CD14-positive monocyte (primary cell): ENCODE data around the gene SLC12A9. TPM values are rescaled to one million over a fixed set of nuclear protein-coding genes. Genes with fewer than 3 reads are reported as not detected.
"Not testable (repeated sequence)": the region's sequence is repeated elsewhere in the genome, so short reads cannot be mapped to it uniquely, and the experiment has no call there.

Source experiments
- DNase-seq, 3 donors: peaks; one replicate each; pipeline ENCODE4 v3.0.0-alpha.2; 2011 to 2022
- H2AFZ ChIP-seq: 2 replicates; pipeline ENCODE4 v1.6.0; 2012; ENCODE audit warnings: mild to moderate bottlenecking, low read depth, low read length, inconsistent platforms; ENCODE audit not compliant: insufficient read depth, poor library complexity, severe bottlenecking
- H3K27ac ChIP-seq, 2 donors: 1 replicate in 1 of 2; 2 replicates in 1 of 2; pipeline ENCODE4 v1.5.1; 2012 to 2013; ENCODE audit warnings: low read length in 2 of 2, control low read depth in 1 of 2, inconsistent platforms in 1 of 2, low read depth in 1 of 2, mild to moderate bottlenecking in 1 of 2
- H3K27me3 ChIP-seq, 2 donors: one replicate each; pipeline versions ENCODE4 v1.6.0 to v1.6.1; 2011 to 2013; ENCODE audit warnings: low read length in 2 of 2; ENCODE audit not compliant: control insufficient read depth in 2 of 2, insufficient read depth in 2 of 2
- H3K36me3 ChIP-seq, 2 donors: replicated peaks in 1 of 2; 1 replicate in 1 of 2; 2 replicates in 1 of 2; pipeline versions ENCODE4 v1.5.1 to v1.6.1; 2012 to 2013; ENCODE audit warnings: low read length in 2 of 2, control low read depth in 1 of 2, inconsistent platforms in 1 of 2, mild to moderate bottlenecking in 1 of 2; ENCODE audit not compliant: insufficient read depth in 2 of 2, control insufficient read depth in 1 of 2
- H3K4me1 ChIP-seq, 2 donors: 1 replicate in 1 of 2; 2 replicates in 1 of 2; pipeline versions ENCODE4 v1.5.1 to v1.6.1; 2012 to 2013; ENCODE audit warnings: low read length in 2 of 2, control low read depth in 1 of 2, inconsistent platforms in 1 of 2, mild to moderate bottlenecking in 1 of 2, moderate library complexity in 1 of 2; ENCODE audit not compliant: insufficient read depth in 2 of 2, control insufficient read depth in 1 of 2
- H3K4me2 ChIP-seq: replicated peaks from 2 replicates; pipeline ENCODE3; 2012; ENCODE audit warnings: low read length, moderate library complexity, mild to moderate bottlenecking; ENCODE audit not compliant: poor library complexity, severe bottlenecking; ENCODE audit errors: extremely low read depth
- H3K4me3 ChIP-seq, 3 experiments: fragments of 200-600 bp in 1 of 3; sonication (generic) in 1 of 3; replicated peaks in 1 of 3; 1 replicate in 2 of 3; 2 replicates in 1 of 3; pipeline ENCODE4 v1.5.1; 2011 to 2013; ENCODE audit warnings: low read length in 3 of 3, mild to moderate bottlenecking in 3 of 3, control low read depth in 2 of 3, low read depth in 2 of 3, inconsistent platforms in 1 of 3, moderate library complexity in 1 of 3
- H3K79me2 ChIP-seq: 2 replicates; pipeline ENCODE4 v1.6.0; 2012; ENCODE audit warnings: mild to moderate bottlenecking, control low read depth, inconsistent platforms, low read length, moderate library complexity; ENCODE audit not compliant: insufficient read depth
- H3K9ac ChIP-seq: 2 replicates; pipeline ENCODE4 v1.6.0; 2017; ENCODE audit warnings: low read length, mild to moderate bottlenecking; ENCODE audit not compliant: insufficient read depth, poor library complexity, severe bottlenecking
- H3K9me3 ChIP-seq, 2 donors: replicated peaks in 1 of 2; 1 replicate in 1 of 2; 2 replicates in 1 of 2; pipeline versions ENCODE4 v1.5.1 to v1.6.1; 2012 to 2013; ENCODE audit warnings: low read length in 2 of 2, control low read depth in 1 of 2; ENCODE audit not compliant: control insufficient read depth in 1 of 2, insufficient read depth in 1 of 2
- H4K20me1 ChIP-seq: 2 replicates; pipeline ENCODE4 v1.6.0; 2012; ENCODE audit warnings: mild to moderate bottlenecking, low read length, control low read depth, moderate library complexity; ENCODE audit not compliant: insufficient read depth
- H3K27ac Mint-ChIP-seq, 7 donors: one replicate each; pipeline ENCODE4 v1.8.0; 2020; ENCODE audit warnings: mild to moderate bottlenecking in 7 of 7, mixed read lengths in 7 of 7, moderate library complexity in 6 of 7, inconsistent platforms in 2 of 7
- H3K27me3 Mint-ChIP-seq, 3 donors: one replicate each; pipeline ENCODE4 v1.8.0; 2021 to 2022; ENCODE audit warnings: low read depth in 3 of 3, mild to moderate bottlenecking in 3 of 3, mixed read lengths in 3 of 3, moderate library complexity in 3 of 3, inconsistent platforms in 1 of 3
- H3K36me3 Mint-ChIP-seq, 2 donors: one replicate each; pipeline ENCODE4 v1.8.0; 2020; ENCODE audit warnings: mixed read lengths in 2 of 2, inconsistent platforms in 1 of 2, mild to moderate bottlenecking in 1 of 2
- H3K4me1 Mint-ChIP-seq: one replicate; pipeline ENCODE4 v1.8.0; 2020; ENCODE audit warnings: mild to moderate bottlenecking, mixed read lengths
- H3K4me3 Mint-ChIP-seq, 2 donors: one replicate each; pipeline ENCODE4 v1.8.0; 2020; ENCODE audit warnings: mild to moderate bottlenecking in 2 of 2, mixed read lengths in 2 of 2, moderate library complexity in 1 of 2
- H3K9me3 Mint-ChIP-seq, 7 donors: one replicate each; pipeline ENCODE4 v1.8.0; 2020 to 2022; ENCODE audit warnings: mixed read lengths in 7 of 7, mild to moderate bottlenecking in 6 of 7, moderate library complexity in 6 of 7, inconsistent platforms in 2 of 7
- CTCF ChIP-seq: fragments of 200-600 bp; IDR thresholded peaks from one replicate; pipeline ENCODE4 v1.8.0; 2022; ENCODE audit warnings: antibody characterized with exemption, mild to moderate bottlenecking
- WGBS: methylation state at CpG from one replicate; pipeline ENCODE4 v1.1.5; 2013; ENCODE audit warnings: missing lambda C conversion rate; ENCODE audit not compliant: insufficient coverage; 5-methylcytosine and 5-hydroxymethylcytosine counted together
- intact Hi-C, 2 donors: fragments of 100-400 bp; cut with micrococcal nuclease; formaldehyde crosslinking; loops; one replicate each; pipeline versions ENCODE4 v1.15.0 to v1.15.1; 2023
- polyA plus RNA-seq, 3 donors: library from polyadenylated mRNA; depleted of rRNA in 1 of 3; unstranded in 2 of 3; stranded (reverse) in 1 of 3; fragments of 300-500 nt in 2 of 3; fragments of >200 nt in 1 of 3; fragmentation: Illumina TruSeq in 2 of 3; gene quantifications; 1 replicate in 2 of 3; 2 replicates in 1 of 3; pipeline ENCODE4 v1.2.3, GENCODE V29; 2012 to 2021

Gene SLC12A9
- polyA plus RNA-seq, 3 donors: 18.8 to 119 (median 19.3) TPM

- peaks cover 0 to 2% of the 10 kb centered on the region in 2 donors for H3K27me3 ChIP-seq
- no peaks in the 10 kb centered on the region for H3K9me3 ChIP-seq
- H3K4me3 ChIP-seq: no peak overlapping the region
- Mint-ChIP-seq H3K4me3 (no peak overlapping the region), H3K27ac (peak overlapping the region in 2 of 7 donors; percentile 4 to 33), H3K36me3 (peaks cover 41 to 42% of the 10 kb centered on the region in 2 donors), H3K9me3 (peaks cover 0 to 3% (median 0%) of the 10 kb centered on the region in 7 donors), H3K4me1 (peaks cover 28% of the 10 kb centered on the region), H3K27me3 (peaks cover 7 to 15% (median 14%) of the 10 kb centered on the region in 3 donors)
- H3K9ac ChIP-seq: no peak overlapping the region
- H3K4me2 ChIP-seq: no peak overlapping the region
- no peaks in the 10 kb centered on the region for H3K79me2 ChIP-seq
- peaks cover 21 to 26% of the 10 kb centered on the region in 2 donors for H3K4me1 ChIP-seq
- intact Hi-C loops: no loop called here
- no peak overlapping the region for H2AFZ ChIP-seq
- peaks cover 6 to 41% of the 10 kb centered on the region in 2 donors for H3K36me3 ChIP-seq
- over 99% methylated on average over 17 of the region's 22 CpGs for WGBS
- H4K20me1 ChIP-seq: no peaks in the 10 kb centered on the region
- no peak for TF ChIP-seq CTCF
- DNase-seq: no peak
- no peak overlapping the region for H3K27ac ChIP-seq
These were observed 47.7 kb upstream of the SLC12A9 start for GRCh38 chr7:100804681-100805431.

DNA sequence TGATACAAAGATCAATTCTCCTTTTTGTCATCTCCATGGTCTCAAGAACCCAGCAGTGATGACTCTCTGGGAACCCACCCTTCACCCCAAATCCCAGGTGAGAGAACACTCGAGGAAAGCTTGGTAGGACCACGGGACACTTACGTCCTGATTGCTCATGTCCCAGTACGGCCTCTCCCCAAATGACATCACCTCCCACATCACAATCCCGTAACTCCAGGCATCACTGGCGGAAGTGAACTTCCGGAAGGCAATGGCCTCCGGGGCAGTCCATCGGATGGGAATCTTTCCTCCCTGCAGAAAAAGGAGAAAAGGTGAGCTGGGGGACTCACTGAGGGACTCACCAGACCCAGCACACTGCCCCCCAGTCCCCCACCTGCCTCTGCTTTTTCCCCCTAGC, 46.2 kb upstream of the SLC12A9 start:
- Histone ChIP-seq H4K20me1 (no peaks in the 10 kb centered on the region), H3K27ac (no peak overlapping the region), H3K4me1 (peaks cover 21 to 26% of the 10 kb centered on the region in 2 donors), H3K4me3 (no peak overlapping the region), H3K36me3 (peaks cover 6 to 41% of the 10 kb centered on the region in 2 donors), H3K9ac (no peak overlapping the region), H2AFZ (no peak overlapping the region), H3K9me3 (no peaks in the 10 kb centered on the region), H3K27me3 (no peaks in the 10 kb centered on the region), H3K4me2 (no peak overlapping the region), H3K79me2 (no peaks in the 10 kb centered on the region)
- H3K4me1 Mint-ChIP-seq: peaks cover 30% of the 10 kb centered on the region
- peaks cover 47 to 48% of the 10 kb centered on the region in 2 donors for H3K36me3 Mint-ChIP-seq
- intact Hi-C loops: no loop called here
- H3K4me3 Mint-ChIP-seq: peak overlapping the region in 1 of 2 donors; percentile 26
- no peak for TF ChIP-seq CTCF
- H3K27me3 Mint-ChIP-seq: peaks cover 4 to 5% (median 5%) of the 10 kb centered on the region in 3 donors
- H3K9me3 Mint-ChIP-seq: peaks cover 0 to 1% (median 0%) of the 10 kb centered on the region in 7 donors
- no peak overlapping the region for H3K27ac Mint-ChIP-seq
- DNase-seq: no peak
- 97% methylated on average over 8 of the region's 9 CpGs for WGBS

GRCh38 chr7:100806883-100807282, 45.6 kb upstream of the SLC12A9 start:
- WGBS: 96% methylated on average over 4 of the region's 6 CpGs

More at GRCh38 chr7:100806883-100807282, 45.6 kb upstream of the SLC12A9 start:
- H3K4me2 ChIP-seq, H3K27me3 Mint-ChIP-seq, H3K9me3 Mint-ChIP-seq, H3K9ac ChIP-seq, H3K4me3 ChIP-seq, H3K79me2 ChIP-seq, H3K9me3 ChIP-seq, intact Hi-C loops, H4K20me1 ChIP-seq, H3K4me3 Mint-ChIP-seq, DNase-seq, H3K27ac ChIP-seq, H3K27me3 ChIP-seq, H2AFZ ChIP-seq: not testable (repeated sequence)
- H3K27ac Mint-ChIP-seq: peak overlapping the region in 1 of 7 donors; percentile 61
- H3K36me3 Mint-ChIP-seq: peaks cover 49 to 50% of the 10 kb centered on the region in 2 donors
- Histone ChIP-seq H3K4me1 (peaks cover 21 to 23% of the 10 kb centered on the region in 2 donors), H3K36me3 (peaks cover 6 to 41% of the 10 kb centered on the region in 2 donors)
- peaks cover 30% of the 10 kb centered on the region for H3K4me1 Mint-ChIP-seq
